Measurements from ENCODE around the gene SMG6.
"Not testable (repeated sequence)": the region's sequence is repeated elsewhere in the genome, so short reads cannot be mapped to it uniquely, and the experiment has no call there.

The SMG6 gene

GRCh38 chr17:2302778-2303203, 794 bp downstream of the SMG6 start:
- peak in 1 of 2 donors; percentile 25 for DNase-seq

GRCh38 chr17:2299756-2300155, 3.8 kb downstream of the SMG6 start:
- no peak for DNase-seq

DNA sequence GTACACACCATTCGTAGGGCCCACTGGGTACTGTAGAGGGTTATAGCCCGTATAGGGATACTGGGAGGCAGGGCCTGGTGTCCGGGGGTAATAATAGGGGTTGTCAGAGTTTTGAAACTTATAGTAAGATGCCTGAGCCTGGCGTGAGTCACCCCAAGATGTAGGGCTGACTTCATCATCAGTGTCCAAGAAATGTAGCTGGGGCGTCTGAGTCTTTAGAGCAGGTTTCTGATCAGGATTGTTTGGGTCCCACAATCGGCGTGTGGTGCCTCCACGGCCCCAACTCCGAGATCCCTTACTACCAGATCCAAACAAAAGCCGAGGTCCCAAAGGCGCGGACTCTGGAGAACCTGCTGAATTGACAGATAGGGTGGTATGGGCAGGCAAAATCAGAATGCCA, 4.4 kb downstream of the SMG6 start:
- DNase-seq = no peak

GRCh38 chr17:2297023-2297422, 6.6 kb downstream of the SMG6 start:
- DNase-seq = no peak

DNA sequence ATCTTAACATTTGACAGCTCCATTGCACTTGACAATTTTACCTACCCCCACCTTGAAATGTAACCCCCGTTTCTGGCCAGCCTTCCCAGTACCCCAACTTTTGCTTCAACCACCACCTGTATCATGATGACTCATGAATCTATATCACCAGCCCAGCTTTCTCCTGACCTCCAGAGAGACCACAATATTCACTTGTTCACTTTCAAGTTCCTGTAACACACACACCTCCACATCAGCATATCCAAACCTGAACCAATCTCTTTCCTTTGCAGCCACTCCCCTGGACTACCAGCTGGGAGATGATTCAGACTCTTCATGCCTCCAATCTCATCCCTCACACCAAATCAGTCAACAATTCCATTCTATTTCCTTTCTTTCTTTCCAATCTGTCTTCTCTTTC, 8.0 kb downstream of the SMG6 start:
- DNase-seq = no peak

- DNase-seq = no peak
Observed at GRCh38 chr17:2292100-2292499, 11.5 kb downstream of the SMG6 start.

DNA sequence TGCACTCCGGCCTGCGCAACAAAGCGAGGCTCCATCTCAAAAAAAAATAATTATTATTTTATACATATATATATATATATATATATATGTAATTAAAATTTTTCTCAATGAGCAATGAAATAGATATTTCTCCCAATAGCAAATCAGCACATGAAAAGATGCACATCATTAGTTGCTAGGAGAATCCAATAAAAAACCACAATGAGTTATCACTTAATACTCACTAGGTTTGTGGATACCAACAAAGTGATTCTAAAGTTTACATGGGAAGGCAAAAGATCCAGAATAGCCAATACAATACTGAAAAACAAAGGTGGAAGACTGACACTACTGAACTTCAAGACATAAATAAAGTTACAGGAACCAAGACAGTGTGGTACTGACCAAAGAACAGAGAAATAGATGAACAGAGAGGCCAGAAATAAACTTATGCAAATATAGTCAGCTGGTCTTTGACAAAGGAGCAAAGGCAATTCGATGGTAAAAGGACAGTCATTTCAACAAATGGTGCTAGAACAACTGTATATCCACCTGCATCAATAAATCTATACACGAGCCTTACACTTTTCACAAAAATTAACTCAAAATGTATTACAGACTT, 13.6 kb downstream of the SMG6 start:
- no peak for DNase-seq

GRCh38 chr17:2283302-2283701, 20.3 kb downstream of the SMG6 start:
- DNase-seq = no peak

- peak in 1 of 2 donors; percentile 74 for DNase-seq
Observed at GRCh38 chr17:2282297-2282873, 21.2 kb downstream of the SMG6 start.

GRCh38 chr17:2279707-2280106, 23.9 kb downstream of the SMG6 start:
- no peak for DNase-seq

DNA sequence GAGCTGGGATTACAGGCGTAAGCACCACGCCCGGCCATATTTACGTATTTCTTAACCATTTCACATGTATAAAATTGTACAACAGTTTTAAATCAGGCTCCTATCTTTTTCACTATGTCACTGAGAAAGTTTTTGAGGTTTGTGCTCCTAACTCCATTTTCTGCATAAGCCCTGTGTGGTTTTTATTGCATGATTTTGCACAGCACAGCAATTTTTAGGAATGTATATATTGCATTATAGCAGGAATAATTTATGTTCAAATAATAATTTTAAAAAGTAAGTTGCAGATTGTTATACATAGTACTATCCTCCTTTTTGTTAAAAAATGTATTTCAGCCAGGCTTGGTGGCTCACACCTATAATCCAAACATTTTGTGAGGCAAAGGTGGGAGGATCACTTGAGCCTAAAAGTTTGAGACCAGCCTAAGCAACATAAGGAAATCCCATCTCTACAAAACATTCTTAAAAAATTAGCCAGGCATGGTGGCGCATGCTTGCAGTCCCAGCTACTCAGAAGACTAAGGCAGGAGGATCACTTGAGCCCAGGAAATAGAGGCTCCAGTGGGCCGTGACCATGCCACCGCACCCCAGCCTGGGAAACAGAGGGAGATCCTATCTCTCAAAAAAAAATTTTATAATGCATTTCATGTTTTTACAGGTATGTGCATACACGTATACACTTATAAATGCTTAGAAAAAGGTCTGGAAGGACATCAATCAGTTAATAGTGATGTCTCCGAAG, 26.0 kb downstream of the SMG6 start:
- no peak for DNase-seq

GRCh38 chr17:2275722-2276121, 27.9 kb downstream of the SMG6 start:
- no peak for DNase-seq

DNA sequence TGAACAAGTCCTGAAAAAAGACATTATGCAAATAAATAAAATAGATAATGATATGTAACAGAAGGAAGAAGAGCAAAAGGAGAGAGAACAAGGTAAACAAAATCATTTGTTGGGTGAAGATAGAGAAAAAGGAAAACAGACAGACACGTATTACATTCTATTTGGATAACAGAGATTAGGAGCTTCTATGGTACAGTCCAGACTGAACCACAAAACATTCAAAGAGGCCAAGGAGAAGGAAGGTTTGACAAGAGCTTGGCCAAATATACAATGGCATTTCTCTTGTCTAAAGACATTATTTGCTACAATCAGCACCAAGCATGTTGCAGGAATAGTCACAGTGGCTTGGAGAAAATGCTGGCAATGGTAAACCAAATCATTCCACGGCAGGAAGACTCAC, 29.2 kb downstream of the SMG6 start:
- no peak for DNase-seq

- no peak for DNase-seq
Observed at GRCh38 chr17:2271985-2272702, 31.4 kb downstream of the SMG6 start.

DNA sequence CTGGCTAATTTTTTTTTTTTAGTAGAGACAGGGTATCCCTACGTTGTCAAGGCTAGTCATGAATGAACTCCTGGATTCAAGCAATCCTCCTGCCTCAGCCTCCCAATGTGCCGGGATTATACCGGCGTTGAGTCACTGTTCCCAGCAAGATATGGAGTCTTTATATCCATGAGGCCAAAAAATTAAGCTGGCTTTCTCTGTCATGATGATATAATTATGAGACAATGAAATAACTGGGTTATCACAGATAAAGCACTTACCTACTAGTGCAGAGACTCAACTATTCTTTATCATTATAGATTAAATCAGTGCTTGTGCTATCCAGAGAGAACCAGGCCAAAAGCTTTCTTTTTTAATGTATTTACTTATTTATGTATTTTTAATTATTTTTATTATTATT, 36.2 kb downstream of the SMG6 start:
- no peak for DNase-seq

DNA sequence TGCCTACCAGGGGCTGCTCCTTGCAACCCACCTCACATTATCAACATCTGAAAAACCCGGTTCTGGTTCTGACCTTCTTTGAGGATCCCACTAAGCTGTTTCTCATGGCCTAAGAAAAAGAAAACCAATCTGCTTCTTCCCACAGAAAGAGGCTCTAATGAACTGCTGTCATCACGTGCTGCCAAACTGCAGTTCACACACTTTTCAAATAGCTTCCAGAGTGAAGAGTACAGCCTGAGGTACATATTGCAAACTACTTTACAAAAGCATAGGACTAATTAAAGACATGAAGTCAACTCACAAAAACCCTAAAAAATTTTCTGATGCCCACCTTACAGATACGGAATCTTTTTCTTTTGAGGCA, 36.7 kb downstream of the SMG6 start:
- no peak for DNase-seq

GRCh38 chr17:2266045-2266864, 37.3 kb downstream of the SMG6 start:
- DNase-seq = peak; percentile 85 to 89

- not testable (repeated sequence) for DNase-seq
Observed at GRCh38 chr17:2265166-2265565, 38.4 kb downstream of the SMG6 start.

GRCh38 chr17:2264067-2264860, 39.3 kb downstream of the SMG6 start:
- no peak for DNase-seq

DNA sequence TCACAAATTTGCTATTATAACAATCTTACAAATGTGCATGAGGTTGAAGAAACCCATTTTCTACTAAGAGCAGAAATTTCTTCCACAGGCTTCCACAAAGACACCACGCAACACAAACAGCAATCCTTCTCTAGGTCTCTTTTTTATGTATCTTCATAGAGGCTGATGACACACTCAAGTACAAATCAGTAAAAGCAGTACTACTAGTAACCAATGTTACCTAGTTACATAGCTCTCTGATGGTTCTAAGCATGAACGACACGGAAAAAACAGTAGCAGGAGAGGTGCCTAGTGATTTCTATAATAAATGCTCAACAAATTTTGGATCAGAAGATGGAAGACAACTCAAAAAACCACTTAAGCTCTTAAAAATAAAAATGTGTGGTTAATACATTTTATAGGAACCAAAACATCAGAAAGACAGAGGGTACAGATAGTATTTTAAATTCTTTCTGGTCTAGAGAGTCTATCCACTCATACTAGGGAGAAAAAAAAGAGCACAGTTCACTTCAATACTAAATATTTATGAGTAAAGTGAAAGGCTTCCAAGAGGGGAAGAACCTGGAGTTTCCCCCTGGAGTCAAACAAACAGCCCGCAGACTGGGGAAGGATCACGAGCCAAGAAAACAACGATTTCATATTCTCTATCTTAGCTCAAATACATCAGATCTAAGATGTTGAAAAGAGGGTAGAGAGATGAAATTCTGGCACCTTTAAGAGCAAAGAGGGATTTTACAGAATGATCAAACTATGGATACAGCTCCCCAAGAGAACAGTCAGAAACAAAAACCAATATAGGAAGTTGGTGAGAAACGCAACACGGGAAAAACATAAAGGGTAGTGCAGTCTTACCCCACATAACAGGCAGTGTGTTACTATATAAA, 40.2 kb downstream of the SMG6 start:
- peak in 1 of 2 donors; percentile 34 for DNase-seq

DNA sequence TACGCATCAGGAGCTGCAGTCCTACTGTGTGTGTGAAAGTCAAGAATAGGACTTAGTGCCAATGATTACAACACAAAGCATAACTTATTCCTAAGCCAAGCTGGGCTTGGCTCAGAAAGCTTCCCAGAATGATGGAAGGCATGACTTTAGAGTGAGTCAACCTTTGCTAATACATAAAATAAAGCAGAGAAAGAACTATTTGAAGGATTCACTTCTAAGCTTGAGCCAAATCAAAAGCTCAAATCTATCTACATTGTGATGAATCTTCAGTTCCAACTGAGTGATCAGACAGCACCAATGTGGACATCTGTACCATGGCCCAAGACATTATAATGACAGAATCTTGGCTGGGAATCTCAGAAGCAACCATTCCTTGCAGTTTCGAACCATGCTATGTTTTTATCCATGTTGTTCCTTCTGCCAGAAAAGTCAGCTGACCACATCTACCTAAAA, 41.4 kb downstream of the SMG6 start:
- DNase-seq = no peak
